H4 (cell line): Measurements from ENCODE around the gene CAPS. TPM values are rescaled to one million over a fixed set of nuclear protein-coding genes. Genes with fewer than 3 reads are reported as not detected.
"Not testable (repeated sequence)": the region's sequence is repeated elsewhere in the genome, so short reads cannot be mapped to it uniquely, and the experiment has no call there.

Source experiments
- DNase-seq: peaks from one replicate; pipeline ENCODE4 v3.0.0-alpha.2; 2015; ENCODE audit warnings: low spot score
- total RNA-seq: library from RNA; depleted of rRNA; stranded (reverse); fragments of >200 nt; shearing (Covaris generic); gene quantifications from 2 replicates; pipeline ENCODE4 v1.2.3, GENCODE V29; 2014; rRNA removed

CAPS gene
- total RNA-seq: 0.08 and 0.66 TPM in 2 replicates

- peak; percentile 61 for DNase-seq
Measured at GRCh38 chr19:5913739-5914357, at the start of gene CAPS. CAPS (plus strand) TSS chr19:5914254; CDS start chr19:5914407, 153 bp downstream.

DNA sequence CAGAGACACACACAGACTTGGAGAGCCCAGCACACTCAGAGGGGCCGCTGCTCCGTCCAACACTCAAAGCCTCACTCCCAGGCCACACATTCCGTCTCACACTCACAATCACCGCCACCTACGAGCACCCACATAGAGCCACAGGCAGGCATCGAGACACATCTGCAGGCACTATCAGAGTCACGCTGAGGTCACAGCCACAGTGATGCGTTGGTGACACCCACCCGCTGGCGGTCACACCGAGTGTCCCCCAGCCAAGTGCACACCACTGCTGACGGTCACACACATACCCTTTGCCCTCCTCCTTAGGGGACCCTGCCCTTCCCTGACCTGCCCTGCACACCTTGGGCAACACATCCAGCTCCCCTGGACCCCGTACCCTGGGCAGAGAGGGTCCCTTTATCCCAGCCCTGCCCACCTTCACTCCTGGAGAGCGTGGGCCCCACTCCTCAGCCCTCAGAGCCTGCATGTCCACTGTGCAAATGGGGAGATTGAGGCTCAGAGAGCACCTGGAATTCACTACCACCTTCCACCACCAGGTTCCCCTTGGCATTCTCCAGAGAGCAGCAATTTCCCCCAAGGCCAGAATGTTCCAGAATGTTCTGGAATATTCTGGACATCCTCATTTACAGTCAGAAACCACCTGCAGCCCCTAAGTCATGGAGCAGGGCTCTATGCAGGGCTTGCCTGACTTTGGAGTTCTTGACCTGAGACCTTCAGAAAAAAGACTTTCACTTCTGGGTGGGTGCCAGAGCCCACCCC, 49.1 kb upstream of the CAPS start:
- no peak for DNase-seq

- no peak for DNase-seq
Measured at GRCh38 chr19:5865772-5866171, 48.3 kb upstream of the CAPS start.

DNA sequence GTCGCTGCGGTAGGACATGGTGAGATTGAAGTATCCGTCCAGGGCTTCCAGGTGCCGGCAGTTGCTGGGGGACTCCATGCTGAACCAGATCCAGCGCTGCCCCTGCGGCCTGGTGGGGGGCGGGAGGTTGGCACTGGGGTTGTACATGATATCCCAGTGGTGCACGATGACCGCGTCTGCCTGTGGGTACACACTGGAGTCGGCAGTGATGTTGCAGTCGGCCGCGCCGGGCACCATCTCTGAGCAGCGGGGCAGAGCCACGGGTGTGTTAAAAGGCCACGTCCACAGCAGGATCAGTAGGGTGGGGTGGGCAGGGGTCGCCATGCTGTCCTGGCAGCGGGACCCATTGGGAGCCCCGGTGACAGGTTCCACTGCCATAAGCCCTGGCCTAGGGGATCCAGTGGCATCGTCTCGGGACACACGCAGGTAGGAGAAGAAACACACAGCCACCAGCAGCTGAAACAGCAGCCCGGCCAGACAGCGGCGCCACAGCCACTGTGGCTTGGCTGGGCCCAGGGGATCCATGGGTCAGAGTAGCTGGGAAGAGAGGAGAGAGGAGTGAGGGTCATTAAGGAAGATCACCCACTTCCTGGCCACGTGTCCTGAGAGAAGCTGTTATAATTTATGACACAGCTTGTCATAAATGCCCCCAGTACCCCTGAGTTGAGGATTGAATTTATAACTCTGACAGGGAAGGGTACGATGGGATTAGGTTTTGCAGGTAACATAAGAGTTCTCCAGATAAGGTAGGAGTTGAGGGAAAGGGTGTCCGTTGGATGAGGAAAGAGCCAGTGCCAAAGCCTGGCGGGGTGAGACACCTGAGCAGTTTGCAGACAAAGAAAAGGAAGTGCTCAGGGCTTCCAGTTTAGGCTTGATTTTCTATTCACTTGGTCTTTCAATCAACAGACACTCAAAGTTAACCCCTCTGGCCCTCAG, 46.6 kb upstream of the CAPS start:
- DNase-seq: no peak

DNA sequence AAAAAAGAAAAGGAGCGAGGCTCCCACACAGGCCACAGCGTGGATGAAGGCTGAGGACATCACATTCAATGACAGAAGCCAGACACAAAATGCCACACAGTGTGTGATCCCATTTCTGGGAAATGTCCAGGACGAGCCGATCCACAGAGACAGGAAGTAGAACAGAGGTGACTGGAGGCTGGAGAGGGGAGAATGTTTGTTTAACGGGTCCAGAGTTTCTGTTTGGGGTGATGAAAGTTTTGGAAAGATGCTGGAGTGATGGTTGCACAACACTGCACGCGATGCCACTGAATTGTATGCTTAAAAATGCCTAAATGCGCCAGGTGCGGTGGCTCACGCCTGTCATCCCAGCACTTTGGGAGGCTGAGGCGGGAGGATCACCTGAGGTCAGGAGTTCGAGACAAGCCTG, 43.1 kb upstream of the CAPS start:
- DNase-seq: no peak

- DNase-seq: no peak
Measured at GRCh38 chr19:5873617-5874199, 40.3 kb upstream of the CAPS start.

- DNase-seq: peak; percentile 72
Measured at GRCh38 chr19:5874496-5874895, 39.6 kb upstream of the CAPS start.

DNA sequence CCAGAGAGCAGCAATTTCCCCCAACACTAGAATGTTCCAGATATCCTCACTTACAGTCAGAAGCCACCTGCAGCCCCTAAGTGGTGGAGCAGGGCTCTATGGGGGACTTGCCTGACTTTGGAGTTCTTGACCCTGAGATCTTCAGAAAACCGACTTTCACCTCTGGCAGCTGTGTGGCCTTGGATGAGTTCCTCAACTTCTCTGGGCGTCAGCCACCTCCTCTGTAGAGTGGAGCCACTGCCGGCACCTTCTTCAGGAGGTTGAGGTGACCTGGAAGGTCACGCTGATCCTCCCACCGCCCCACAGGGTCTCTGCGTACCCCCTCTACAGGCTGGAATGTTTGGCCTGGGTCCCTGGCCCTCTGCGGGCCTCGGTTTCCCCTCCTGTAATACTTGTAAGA, 36.6 kb upstream of the CAPS start:
- DNase-seq: no peak

DNA sequence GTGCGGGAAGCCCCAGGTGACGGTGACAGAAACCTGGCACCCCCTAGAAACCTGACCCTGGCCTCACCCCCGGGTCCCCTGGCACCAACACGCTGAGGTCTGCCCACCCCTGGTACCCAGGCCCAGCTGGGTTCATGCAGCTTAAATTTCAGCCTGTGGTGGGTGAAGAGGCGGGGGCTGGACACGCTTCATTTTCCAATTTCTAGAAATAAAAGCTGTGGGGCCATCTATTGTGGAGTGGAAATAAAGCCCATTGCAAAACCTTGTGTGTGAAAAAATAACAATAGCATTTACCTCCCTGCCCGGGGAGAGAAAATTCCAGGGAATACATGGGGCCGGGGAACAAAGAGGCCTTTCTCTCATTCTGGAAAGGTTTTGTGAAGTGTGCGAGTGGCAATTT, 36.2 kb upstream of the CAPS start:
- no peak for DNase-seq

GRCh38 chr19:5880196-5880595, 33.9 kb upstream of the CAPS start:
- DNase-seq: no peak

DNA sequence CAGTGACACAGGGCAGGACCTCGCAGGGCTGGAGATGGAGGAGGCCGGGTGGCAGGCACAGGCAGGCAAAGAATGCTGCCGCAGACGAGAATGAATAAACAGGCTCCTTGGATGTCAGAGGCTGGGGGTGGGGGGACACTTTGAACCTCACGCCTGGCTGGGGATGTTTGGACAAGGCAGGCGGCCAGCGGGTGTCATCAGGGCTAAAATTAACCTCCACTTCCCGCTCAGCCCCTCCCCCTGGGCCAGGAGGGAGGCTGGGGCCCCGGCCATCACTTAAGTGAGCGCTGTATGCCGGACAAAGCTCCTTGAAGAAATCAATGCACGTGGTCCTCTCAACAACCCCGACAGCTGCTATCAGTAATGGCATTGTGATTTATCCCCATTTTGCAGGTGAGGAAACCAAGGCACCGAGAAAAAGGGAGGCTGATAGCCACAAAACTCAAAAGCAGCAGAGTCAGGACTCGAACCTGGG, 33.4 kb upstream of the CAPS start:
- peak; percentile 54 for DNase-seq

GRCh38 chr19:5881543-5882299, 32.3 kb upstream of the CAPS start:
- no peak for DNase-seq

DNA sequence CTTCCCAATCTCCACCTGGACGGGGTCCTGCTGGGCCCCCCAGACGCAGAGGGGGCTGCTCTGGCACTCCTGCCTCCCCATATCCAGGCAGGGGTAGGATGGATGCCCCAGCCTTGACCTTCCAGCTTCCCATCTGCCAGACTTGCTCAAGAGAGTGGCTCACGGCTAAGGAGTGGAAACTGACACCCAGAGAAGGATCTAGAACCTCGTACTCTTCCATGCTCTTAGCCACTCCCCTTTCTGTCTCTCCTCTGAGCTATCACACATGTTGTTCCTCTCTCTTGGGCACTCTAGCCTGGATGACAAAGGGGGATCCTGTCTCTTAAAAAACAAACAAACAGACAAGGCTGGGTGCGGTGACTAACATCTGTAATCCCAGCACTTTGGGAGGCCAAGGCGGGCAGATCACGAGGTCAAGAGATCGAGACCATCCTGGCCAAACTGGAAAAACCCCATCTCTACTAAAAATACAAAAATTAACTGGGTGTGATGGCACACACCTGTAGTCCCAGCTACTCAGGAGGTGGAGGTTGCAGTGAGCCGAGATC, 31.6 kb upstream of the CAPS start:
- DNase-seq: no peak

DNA sequence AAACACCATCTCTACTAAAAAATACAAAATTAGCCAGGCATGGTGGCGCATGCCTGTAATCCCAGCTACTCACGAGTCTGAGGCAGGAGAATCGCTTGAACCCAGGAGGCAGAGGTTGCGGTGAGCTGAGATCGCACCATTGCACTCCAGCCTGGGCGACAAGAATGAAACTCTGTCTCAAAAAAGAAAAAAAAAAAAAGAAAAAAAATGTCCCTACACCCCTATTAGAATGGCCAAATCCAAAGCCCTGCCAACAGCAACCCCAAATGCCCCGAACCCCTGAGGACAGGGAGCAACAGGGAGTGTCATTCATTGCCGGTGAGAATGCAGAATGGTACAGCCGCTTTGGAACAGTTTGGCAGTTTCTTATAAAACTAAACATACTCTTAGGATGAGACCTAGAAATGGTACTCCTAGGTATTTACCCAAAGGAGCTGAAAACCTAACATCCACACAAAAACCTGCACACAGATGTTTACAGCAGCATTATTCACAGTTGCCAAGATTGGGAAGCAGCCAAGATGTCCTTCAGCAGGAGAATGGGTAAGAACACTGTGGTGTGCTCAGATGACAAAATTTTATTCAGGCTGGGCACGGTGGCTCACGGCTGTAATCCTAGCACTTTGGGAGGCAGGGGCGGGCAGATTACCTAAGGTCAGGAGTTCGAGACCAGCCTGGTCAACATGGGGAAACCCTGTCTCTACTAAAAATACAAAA, 30.7 kb upstream of the CAPS start:
- peak; percentile 82 for DNase-seq

DNA sequence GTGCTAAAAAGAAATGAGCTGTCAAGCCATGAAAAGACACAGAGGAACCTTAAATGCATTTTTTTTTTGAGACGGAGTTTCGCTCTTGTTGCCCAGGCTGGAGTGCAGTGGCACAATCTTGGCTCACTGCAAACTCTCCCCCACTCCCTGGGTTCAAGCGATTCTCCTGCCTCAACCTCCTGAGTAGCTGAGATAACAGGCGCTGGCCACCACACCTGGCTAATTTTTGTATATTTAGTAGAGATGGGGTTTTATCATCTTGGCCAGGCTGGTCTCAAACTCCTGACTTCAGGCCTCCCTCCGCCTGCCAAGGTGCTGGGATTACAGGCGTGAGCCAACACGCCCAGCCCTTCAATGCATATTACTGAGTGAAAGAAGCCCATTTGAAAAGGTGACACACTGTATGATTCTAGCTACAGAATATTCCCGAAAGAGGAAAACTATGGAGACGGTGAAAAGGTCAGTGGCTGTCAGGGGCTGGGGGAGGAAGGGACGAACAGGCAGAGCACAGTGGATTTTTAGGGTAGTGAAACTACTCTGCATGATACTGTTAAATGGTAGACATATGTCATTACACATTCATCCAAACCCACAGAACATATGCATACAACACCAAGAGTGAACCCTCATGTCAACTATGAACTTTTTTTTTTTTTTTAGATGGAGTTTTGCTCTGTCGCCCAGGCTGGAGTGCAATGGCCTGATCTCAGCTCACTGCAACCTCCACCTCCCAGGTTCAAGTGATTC, 29.8 kb upstream of the CAPS start:
- DNase-seq: not testable (repeated sequence)

- DNase-seq: no peak
Measured at GRCh38 chr19:5889288-5889971, 24.6 kb upstream of the CAPS start.

GRCh38 chr19:5890099-5890498, 24.0 kb upstream of the CAPS start:
- DNase-seq: no peak

DNA sequence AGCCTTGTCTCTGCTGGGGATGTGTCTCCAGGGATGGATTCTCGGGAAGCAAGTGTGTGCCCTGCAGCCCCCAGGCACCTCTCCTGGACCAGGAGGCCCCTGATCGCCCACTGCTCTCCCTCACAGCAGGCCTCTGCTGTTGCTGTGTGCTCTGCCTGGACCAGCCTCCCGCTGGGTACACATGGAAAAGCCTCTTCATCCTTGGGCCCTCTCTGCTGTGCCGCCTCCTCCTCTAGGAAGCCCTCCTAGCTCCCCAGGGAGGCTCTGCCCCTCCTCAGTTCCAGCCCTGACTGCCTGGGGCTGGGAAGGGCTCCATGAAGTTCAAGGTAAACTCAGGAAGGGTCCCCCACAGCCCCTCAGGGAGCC, 22.5 kb upstream of the CAPS start:
- no peak for DNase-seq
